ENCODE results near the gene LRP4. TPM values are rescaled to one million over a fixed set of nuclear protein-coding genes. Genes with fewer than 3 reads are reported as not detected.
A peak's percentile ranks its signal among the peaks of the same experiment; 100 is the strongest.

LRP4 gene
- total and polyA plus RNA-seq, 12 donors: 2.9 to 24.5 (median 11.4) TPM

DNA sequence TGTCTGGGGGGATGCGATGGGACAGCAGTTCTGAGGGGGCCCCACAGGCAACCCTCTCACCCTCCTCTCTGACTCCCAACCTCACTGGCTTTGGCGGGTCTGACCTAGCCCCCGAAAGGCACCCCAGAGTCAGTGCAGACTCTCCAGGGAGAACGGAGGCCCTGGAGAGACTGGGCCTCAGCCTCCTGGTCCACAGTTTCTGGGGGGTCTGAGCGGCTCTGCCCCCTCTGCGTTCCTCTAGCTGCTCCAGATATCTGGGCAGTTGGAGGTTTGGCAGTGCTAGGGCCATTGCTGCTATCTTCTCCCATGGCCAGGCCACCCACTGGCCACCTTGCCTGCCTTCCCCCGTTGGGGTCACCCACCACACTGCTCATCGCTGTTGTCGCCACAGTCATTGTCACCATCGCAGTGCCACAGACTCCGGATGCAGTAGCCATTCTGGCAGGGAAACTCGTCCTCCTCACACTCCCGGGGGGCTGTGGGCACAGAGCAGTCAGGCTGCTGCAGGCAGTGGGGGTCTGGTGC is 18.8 kb downstream of the LRP4 start:
- no peak for DNase-seq
- TF ChIP-seq, protein P1, sequence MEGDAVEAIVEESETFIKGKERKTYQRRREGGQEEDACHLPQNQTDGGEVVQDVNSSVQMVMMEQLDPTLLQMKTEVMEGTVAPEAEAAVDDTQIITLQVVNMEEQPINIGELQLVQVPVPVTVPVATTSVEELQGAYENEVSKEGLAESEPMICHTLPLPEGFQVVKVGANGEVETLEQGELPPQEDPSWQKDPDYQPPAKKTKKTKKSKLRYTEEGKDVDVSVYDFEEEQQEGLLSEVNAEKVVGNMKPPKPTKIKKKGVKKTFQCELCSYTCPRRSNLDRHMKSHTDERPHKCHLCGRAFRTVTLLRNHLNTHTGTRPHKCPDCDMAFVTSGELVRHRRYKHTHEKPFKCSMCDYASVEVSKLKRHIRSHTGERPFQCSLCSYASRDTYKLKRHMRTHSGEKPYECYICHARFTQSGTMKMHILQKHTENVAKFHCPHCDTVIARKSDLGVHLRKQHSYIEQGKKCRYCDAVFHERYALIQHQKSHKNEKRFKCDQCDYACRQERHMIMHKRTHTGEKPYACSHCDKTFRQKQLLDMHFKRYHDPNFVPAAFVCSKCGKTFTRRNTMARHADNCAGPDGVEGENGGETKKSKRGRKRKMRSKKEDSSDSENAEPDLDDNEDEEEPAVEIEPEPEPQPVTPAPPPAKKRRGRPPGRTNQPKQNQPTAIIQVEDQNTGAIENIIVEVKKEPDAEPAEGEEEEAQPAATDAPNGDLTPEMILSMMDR (IDR thresholded peaks at IDR 0.05): no peak
- TF ChIP-seq POLR2A (IDR thresholded peaks at IDR 0.05): no peak
- 92 to 95% (median 94%) methylated on average over 6 to 13 of the region's 13 CpGs for WGBS, 4 donors
- intact Hi-C loops (cut with DNase I): loop anchor here in 1 of 2 donors (10.0 kb wide), 1 partner anchor 445 kb away; no protein-coding TSS in a partner anchor
- H3K4me3 ChIP-seq: no peak overlapping the region
- no peaks in the 10 kb centered on the region for H3K4me1 ChIP-seq (replicated peaks in 1 of 2)
- no peaks in the 10 kb centered on the region for H3K9me3 ChIP-seq (replicated peaks in 1 of 3)
- no peak overlapping the region for H3K27ac ChIP-seq
- H3K27me3 ChIP-seq: no peaks in the 10 kb centered on the region
- H3K36me3 ChIP-seq (replicated peaks in 1 of 2): no peaks in the 10 kb centered on the region

DNA sequence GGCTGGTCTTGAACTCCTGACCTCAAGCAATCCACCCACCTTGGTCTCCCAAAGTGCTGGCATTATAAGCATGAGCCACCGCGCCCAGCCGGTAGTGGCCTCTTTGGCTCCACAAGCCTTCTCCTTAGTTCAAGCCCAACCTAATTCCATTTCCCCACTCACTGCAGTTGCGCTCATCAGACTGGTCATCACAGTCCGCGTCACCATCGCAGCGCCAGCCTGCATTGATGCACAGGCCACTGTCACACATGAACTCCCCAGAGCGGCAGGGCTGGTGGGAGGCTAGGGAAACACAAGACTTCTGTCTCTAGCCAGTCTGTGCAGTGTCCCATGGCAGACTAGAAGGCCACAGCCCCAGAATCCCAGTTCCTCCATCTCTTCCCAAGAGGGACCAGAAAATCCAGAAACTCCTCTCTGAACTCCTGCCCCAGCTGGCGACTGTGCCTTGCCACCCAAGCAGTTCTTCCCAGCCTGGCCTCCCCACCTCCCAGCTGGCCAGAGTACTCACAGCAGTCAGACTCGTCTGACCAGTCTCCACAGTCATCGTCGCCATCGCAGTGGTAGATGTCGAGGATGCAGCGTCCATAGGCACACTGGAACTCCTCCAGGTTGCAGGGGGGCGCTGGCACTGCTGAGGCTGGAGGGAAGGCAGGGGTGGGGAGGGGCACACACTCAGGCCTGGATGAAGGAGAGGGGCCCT is 19.8 kb downstream of the LRP4 start:
- intact Hi-C loops (cut with DNase I): loop anchor here in 1 of 2 donors (10.0 kb wide), 1 partner anchor 446 kb away; no protein-coding TSS in a partner anchor
- Histone ChIP-seq H3K27me3 (no peaks in the 10 kb centered on the region), H3K27ac (no peak overlapping the region), H3K36me3 (replicated peaks in 1 of 2) (no peaks in the 10 kb centered on the region), H3K9me3 (replicated peaks in 1 of 3) (no peaks in the 10 kb centered on the region), H3K4me1 (replicated peaks in 1 of 2) (no peaks in the 10 kb centered on the region), H3K4me3 (no peak overlapping the region)
- no peak for TF ChIP-seq POLR2A (IDR thresholded peaks at IDR 0.05)
- TF ChIP-seq, protein P1 (IDR thresholded peaks at IDR 0.05): no peak
- DNase-seq: no peak
- 97 to 98% (median 97%) methylated on average over 14 to 17 of the region's 17 CpGs for WGBS, 4 donors

DNA sequence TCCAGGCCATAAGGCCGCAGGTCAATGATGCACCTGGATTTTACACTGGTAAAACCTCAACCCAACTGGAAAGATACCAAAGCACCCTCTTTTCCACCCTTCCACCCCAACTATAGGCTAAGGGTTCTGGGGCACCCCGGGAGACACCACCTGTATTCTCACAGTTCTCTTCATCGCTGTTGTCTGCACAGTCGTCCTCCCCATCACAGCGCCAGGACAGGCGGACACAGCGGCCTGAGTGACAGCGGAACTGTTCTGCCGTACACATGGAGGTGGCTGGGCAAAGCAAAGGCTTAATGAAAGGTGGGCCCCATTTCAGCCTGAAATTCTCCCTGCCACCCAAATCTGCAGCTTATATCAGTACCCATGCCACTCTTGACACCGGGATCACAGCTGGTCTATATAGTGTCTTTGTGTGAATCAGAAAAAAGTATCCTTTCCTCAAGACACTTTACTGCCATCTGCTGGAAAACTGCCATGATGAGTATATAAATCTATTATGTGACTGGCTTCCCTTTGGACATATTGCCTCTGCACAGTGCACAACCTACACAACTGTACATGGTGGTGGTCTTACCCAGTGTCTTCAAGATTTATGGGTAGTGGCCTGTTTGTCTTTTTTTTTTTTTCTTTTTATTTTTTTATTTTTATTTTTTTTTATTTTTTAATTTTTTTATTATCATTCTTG is 21.5 kb downstream of the LRP4 start:
- Histone ChIP-seq H3K9me3 (replicated peaks in 1 of 3) (no peaks in the 10 kb centered on the region), H3K4me1 (replicated peaks in 1 of 2) (no peaks in the 10 kb centered on the region), H3K27ac (no peak overlapping the region), H3K4me3 (no peak overlapping the region), H3K36me3 (replicated peaks in 1 of 2) (no peaks in the 10 kb centered on the region), H3K27me3 (no peaks in the 10 kb centered on the region)
- TF ChIP-seq, protein P1 (IDR thresholded peaks at IDR 0.05): peak in 3 of 6 experiments; percentile 11 to 21 (median 13)
- TF ChIP-seq POLR2A (IDR thresholded peaks at IDR 0.05): no peak
- WGBS, 4 donors: 93 to 98% (median 96%) methylated on average over 10 of the region's 10 CpGs
- intact Hi-C loops (cut with DNase I): loop anchor here in 1 of 2 donors (10.0 kb wide), 1 partner anchor 448 kb away; no protein-coding TSS in a partner anchor
- DNase-seq: no peak

DNA sequence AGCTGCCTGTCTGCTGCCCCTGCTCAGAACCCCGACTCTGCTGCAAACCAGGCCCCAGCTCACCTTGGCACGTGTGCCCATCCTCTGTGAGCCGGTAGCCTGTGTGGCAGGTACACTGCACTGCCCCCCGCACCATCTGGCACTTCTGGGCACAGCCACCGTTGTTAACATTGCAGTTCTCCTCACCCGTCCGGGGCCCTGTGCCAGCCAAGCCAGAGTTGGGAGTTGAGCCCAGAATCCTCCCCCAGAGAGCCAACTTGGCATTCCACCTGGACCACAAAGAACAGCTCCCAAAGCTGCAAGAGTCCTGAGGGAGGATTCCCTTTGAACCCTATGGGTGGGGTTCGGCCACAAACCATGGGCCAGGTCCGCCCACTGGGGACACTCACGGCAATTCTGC is 22.5 kb downstream of the LRP4 start:
- no peaks in the 10 kb centered on the region for H3K4me1 ChIP-seq (replicated peaks in 1 of 2)
- H3K9me3 ChIP-seq (replicated peaks in 1 of 3): no peaks in the 10 kb centered on the region
- no peak overlapping the region for H3K4me3 ChIP-seq
- no peaks in the 10 kb centered on the region for H3K27me3 ChIP-seq
- 77 to 96% (median 84%) methylated on average over 7 to 10 of the region's 10 CpGs for WGBS, 4 donors
- intact Hi-C loops (cut with DNase I): loop anchor here in 1 of 2 donors (10.0 kb wide), 1 partner anchor 449 kb away; no protein-coding TSS in a partner anchor
- H3K36me3 ChIP-seq (replicated peaks in 1 of 2): no peaks in the 10 kb centered on the region
- H3K27ac ChIP-seq: no peak overlapping the region
- peak in 3 of 7 donors; percentile 17 to 41 (median 37) for DNase-seq
- TF ChIP-seq, protein P1 (IDR thresholded peaks at IDR 0.05): no peak
- no peak for TF ChIP-seq POLR2A (IDR thresholded peaks at IDR 0.05)

All from adrenal gland (tissue), 12 donors.